ENCODE results near the gene CFAP221.

CFAP221 gene

DNA sequence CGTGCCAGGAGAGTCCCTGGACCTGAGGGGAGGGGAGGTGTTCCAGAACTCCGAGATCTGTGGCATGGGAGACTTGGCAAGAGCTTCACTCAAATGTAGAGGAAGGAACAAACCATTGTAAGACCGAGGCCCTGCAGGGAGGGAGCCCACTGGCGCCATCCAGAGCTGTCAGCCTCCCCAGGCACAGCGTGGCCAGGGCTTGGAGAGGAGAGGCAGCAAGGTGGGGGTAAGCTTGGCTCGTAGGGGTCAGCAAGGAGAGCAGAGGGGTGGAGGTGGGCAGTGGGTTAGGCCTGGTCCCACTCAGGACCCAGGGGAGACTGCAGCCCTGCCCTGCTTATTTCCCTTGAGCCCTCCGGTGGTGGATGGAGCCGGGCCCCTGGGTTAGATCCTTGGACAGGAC, 138.3 kb downstream of the CFAP221 start:
- no peak for DNase-seq

DNA sequence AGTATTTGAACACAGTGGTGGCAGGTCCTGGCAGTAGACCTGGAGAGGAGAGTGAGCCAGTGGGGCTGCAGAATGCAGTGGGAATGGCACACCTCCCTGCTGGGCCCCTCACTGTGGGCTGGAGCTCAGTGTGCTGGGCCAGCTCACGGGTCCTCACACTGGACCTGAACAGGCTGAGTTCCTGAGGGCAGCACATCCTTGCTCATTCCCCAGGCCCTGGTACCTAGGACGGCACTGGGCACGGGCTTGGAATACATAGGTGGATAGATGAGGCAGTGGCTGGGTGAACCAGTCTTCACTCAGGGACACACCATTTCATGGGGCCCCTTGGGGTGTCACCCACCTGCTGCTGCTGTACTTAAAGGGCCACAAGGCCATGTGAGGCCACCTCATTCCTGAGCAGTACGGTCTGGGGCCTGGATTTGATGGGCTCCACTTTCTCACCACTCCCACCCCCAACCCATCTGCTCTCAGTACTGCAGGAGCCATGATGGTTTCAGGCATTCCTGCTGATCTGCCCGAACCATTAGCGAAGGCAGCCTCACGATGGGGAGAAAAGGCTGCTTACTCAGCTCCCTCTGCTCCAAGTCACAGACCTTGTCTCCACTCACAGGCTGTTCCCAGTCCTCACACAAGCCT, 138.9 kb downstream of the CFAP221 start:
- no peak for DNase-seq

DNA sequence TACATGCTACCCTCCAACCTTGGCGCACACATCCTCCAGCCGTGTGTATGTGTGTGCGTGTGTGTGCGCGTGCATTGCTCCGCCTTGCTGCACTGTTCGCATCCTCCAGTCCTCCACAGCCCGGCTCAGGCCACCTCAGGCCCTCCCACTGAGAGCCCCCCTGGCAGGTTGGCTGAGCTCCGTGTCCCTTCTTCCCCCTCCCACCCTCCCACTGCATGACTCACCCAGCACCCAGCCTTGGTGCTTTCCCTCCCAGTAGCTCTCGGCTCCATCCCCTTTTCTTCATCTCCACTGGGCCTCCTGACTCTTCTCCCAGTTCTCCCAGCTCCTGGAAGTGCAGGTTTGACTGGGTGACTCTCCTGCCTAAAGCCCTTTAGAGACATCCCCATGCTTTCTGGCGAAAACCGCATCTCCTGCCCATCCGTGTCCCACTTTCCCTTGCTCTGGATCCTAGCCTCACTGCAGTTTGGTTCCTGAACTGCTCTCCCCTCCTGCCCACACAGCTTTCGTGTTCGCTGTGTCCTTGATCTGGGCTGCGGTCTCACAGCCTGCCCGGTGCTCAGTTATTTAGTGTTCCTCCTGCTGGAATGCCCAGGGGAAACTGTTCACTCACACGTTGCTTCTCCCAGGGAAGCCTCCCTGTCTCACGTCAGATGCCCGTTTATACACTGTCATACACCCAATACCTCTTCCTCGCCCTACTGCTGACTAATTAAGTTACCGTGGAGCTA, 139.6 kb downstream of the CFAP221 start:
- DNase-seq, result no peak

DNA sequence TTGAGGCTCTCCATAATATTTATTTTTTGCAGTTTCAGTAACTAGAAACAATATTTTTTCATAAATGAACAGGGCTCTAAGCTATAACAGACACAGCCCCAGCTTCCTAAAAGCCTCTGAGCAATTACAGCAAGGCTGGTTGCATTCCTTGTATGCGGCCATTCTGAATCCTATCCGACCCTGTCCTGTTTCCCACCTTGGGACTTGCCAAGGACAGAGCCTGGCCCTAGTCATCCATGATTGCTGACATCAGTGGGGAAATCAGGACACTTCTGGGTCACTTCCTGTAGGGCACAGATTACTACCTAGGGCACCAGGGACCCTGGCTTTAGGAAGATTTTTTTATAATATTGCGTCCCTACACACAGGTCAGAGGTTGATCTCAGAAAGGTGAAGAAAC, 140.3 kb downstream of the CFAP221 start:
- no peak for DNase-seq

DNA sequence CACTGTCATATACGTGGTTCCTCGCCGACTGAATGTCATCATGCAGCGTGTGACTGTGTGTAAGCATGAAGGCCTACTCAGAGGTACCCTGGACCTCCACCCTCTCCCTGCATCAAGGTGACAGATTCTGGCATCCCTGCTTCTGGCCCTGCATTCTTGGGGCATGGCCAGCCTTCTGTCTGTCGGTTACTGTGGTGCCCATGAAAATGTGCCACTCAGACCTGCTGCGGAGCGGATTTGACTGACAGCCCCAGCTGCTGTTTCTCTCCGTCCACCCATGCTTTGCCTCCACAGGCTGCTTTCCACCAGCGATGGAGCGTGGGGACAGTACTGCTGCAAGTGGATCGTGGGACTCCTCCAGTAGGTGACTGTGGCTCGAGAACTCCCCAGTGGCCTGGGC, 144.4 kb downstream of the CFAP221 start:
- DNase-seq, result no peak

DNA sequence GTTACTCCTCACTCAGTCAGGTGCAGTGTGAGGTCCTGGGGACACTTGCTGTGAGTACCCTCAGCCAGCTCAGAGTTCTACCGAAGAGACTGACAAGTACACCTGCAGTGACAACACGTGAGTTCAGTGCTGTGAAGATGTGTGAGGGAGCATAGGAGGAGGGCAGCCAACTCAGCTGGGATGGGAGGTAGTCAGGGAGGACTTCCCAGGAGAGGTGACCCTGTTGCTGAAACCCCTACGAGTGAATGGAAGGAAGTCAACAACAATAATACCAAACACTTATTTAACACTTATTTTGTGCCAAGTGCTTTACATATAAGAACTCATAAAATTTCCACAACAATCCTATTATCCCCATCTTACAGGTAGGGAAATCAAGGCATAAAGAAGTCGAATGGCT, 145.0 kb downstream of the CFAP221 start:
- DNase-seq, result no peak

DNA sequence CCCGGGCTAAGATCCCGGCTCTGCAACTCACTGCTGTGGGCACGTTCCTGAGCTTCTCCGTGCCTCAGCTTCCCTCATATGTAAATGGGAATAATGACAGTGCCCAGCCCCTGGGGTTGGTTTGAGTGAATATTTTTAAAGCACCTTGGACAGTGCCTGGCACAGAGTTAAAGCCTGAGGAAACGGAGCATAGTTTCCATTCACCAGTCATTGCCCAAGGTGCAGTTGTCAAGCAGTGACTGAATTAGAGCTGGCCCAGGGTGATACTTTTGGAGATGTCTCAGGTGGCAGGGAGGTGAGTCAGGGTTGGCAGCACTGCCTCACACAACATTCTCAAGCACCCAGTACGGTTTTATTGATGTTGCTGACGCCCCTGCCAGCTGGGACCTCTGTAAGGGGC, 146.9 kb downstream of the CFAP221 start:
- DNase-seq, result no peak

DNA sequence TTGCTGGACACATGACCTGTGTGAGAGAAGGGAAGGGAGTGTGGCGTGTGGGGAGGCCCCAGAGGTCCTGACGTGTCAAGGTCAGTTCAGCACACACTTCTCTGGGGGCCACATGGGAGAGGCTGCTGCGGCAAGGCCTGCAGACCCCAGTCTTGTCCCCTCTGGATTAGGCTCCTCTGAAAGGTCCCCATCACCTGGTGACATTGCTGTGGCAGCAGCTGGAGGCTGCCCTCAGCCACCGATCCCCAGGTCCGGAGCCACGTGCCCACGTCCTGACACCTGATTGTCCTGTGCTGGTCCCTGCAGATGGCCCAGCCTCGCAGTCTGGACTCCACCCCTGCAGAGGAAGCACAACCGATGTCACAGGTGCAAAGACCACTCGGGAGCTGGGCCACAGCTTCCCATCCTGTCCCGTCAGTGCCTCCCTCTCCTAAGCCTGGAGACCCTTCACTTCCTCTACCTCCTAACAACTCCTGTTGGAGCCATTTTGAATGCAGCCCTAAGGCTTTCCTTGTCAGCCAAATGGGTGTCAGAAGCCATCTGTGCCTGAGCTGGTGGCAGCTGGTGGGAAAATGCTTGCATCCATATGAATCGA, 147.5 kb downstream of the CFAP221 start:
- no peak for DNase-seq

DNA sequence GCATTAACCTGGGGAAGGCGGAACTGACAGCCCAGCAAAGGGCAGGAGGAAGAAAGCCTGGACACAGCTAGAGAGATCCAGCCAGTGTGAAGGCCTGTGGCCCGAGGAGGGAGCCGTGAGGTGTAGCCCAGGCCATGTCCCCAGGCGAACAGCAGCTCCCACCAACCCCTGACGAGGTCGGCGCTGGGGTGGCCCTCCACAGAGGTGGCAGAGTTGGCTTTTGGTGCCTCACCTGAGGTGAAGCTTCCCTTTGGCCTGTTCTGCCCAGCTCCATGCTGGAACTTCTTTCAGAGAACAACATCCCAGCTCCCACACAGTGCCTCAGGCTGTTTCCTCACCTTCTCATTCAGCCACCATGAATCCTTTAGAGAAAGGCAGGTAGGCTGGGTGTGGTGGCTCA, 148.1 kb downstream of the CFAP221 start:
- DNase-seq, result no peak

DNA sequence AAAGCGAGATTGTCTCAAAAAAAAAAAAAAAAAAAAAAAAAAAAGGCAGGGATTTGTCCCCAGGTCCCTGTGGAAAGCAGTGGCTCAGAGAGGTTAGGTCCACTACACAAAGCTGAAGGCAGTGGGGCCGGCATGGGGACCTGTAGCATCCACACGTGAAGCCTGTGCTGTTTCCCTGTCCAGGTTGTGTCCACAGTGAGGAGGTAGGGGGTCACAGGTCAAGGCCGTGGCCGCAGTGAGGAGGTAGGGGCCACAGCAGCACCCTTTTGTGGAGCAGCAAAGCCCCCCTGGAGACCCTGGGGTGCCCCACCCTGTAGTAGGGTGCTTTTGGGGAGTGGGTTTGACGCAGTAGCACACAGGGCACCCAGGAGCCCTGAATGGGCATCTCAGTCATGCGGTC, 148.7 kb downstream of the CFAP221 start:
- DNase-seq, result no peak

DNA sequence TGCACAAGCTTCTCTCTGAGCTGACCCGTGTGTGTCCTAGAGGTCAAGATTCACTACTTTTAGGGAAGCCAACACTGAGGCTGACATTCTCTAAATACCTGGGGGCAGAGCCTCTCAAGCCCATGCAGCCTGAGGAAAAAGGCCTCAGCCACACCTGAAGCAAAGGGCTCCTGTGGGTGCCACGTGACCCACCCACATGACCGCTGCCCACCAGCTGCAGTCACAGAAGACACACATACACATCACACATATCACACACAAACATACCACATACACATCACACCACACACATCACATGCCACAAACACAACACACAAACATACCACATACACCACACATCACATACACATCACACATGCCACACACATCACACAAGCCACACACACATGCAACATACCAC, 149.3 kb downstream of the CFAP221 start:
- no peak for DNase-seq

DNA sequence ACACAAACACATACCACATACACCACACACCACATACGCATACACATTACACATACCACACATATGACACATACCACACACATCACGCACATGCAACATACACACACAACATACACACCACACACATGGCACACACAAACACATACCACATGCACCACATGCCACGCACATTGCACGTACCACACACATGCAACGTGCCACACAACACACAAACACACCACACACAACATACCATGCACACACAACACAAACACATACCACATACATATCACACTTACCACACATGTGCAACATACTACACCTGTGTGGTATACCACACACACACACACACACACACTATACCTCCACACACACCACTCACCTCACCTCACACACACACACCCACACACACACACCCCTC, 149.7 kb downstream of the CFAP221 start:
- no peak for DNase-seq

DNA sequence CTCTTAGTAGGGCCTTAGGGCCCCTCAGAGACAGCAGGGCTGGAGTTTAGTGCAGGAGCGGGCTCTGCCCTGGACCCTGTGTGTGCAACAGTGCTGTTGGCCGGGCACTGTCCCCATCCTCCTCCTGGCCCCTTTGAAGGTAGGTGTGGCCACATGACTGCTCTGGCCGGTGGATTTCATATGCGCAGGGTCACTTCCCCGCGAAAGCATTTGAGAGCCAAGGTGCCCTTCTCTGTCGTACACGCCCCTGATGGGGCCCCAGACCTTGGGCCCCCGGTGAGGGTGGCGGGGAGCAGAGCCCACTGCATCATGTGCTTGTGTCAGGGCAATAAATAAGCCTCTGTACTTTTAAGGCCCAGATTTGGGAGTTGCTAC, 150.2 kb downstream of the CFAP221 start:
- DNase-seq, result no peak

DNA sequence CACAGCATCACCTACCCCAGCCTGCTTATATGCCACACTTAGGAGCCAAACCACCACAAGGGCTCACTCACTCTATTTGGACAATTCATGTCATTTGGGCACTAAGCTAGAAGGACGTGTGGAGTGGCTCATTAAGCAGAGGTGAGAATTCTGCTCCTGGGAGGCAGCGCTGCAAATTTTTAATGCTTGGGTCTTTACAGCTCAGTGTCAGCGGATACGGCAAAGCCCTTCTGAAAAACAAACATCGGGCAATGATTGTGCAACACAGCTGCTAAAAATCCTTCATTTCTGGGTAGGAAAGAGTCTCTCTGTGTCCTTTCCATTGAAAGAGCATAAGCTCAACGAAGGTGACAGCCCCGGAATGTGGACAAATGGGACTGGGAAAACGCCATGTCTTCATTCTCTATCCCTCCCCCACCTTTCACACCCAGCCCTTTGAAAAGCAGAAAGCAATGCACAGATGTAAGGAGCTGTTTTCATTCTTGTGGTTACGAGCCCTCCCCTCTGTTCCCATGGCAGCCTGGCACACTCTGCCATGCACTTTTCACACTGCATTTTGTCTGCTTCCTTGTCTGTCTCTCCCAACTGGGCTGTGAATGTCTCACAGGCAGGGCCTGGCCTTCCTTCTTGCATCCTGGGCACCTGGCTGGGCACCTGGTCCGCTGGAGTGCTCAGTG, 150.7 kb downstream of the CFAP221 start:
- DNase-seq, result peak; percentile 77

DNA sequence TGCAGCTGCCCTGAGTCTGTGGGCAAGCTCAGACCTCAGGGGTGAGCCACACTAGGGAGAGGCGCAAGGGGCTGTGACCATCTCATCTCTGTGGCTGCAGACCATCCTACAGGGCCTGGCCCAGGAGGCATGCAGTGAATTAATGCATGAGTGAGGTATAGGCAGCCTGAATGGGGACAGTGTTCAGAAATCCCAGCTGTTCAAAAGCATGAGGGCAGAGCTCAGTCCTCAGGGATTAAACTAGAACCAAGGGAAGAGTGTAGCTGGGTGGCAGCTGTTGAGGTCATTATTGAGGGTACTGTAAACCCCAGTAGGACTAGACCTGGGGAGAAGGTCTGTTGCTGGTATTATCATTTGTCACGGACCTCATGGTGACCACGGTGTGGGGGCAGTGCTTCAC, 151.8 kb downstream of the CFAP221 start:
- peak; percentile 28 for DNase-seq

DNA sequence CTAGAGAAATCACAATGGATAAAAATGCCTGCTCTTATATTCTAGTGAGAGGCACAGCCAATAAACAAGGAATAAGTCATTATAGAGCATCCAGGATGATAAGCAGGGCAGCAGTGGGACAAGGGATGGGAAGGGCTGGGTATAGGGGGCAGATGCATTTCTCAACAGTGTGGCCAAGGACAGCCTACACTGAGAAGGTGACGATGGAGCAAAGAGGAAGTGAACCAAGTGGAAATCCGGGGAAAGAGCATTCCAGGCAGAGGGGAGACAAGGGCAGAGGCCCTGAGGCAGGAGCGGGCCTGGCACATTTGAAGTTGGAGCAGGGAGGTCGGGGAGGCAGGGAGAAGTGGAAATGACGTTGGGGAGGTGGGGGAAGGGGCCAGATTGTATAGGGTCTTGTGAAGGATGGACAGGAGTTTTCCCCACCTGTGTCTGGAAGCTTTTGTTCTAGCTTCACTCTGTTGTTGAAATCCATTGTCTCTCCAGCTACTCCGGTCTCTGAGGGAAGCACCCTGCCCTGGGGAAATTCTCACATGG, 152.3 kb downstream of the CFAP221 start:
- DNase-seq, result no peak

DNA sequence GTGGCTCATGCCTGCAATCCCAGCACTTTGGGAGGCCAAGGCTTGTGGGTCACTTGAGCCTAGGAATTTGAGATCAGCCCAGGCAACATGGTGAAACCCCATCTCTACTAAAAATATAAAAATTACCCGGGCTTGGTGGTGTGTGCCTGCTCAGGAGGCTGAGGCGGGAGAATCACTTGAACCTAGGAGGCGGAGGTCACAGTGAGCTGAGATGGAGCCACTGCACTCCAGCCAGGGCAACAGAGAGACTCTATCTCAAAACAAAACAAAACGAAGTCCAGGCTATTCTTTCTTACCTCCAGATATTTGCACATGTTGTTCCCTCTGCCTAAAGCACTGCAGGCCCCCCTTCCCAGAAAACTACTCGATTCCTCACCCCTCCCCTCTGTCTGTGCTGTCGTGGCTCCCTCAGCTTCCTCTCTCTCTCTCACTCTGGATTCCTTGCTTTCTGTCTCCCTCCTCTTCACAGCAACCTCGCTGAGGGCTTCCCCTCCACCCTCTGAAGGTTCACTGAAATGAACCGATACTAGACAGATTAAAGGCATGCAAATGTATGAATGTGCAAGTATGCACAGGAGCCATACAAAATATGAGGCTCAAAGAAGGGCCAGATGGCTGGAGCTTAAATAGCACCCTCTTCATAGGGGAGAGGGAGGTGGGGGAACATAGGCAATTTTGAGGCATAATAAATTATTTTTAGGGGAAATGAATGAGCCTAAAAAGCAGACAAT, 153.2 kb downstream of the CFAP221 start:
- DNase-seq, result no peak

DNA sequence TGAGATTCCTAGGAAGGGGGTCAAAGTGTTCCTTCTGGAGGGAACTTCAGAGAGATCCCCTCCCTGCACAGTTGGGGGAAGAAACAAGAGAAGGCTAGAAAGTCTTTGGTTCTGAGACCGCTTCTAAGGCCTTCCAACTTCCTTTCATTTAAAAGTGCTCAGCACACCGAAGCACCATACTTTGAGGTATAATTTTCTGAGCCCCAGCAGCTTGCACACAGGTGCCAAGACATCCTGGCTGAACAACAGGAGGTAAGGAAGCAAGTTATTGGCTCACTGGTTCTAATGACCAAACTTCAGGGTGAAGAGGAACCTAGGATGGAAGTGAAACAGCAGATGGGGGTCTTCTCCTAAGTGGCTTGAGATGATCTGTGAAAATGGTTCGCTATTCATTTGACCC, 154.0 kb downstream of the CFAP221 start:
- DNase-seq, result no peak

DNA sequence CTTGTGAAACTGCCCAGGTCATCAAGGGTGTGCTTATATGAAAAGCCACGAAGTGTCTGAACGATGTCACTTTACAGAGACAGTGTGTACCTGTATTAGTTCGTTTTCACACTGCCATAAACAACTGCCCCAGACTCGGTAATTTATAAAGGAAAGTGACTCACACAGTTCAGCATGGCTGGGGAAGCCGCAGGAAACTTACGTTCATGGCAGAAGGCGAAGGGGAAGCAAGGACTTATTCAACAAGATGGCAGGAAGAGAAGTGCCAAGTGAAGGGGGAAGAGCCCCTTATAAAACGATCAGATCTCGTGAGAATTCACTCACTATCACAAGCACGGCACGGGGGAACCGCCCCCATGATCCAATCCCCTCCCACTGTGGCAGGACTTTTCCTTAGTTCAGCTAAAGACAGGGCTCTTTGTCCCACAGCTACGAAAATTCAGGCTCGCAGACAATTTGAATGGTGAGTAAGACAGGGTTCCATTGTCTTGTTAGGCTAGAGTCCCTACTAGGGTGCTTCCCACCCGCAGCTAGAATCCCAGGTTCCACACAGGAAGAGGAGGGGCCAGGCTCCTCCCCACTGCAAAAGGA, 154.9 kb downstream of the CFAP221 start:
- DNase-seq, result no peak

DNA sequence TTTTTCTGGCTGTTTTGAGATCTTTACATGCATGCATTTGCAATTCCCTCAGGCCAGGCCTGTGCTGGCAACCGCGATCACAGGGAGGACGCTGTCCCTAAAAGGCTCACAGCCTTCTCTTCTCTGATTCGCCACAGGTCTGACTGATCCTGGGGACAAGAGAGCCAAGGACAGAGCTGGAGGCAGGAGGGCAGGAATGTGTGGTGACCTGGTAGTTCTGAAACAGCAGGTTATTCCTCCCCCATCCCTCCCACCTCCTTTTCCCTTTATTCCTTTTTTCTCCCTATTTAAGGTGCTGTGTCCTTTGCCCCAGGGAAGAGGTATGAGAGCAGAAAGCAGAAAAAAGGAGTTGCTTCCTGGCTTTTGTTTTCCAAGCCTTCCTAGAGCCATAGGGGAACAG, 156.6 kb downstream of the CFAP221 start:
- no peak for DNase-seq

DNA sequence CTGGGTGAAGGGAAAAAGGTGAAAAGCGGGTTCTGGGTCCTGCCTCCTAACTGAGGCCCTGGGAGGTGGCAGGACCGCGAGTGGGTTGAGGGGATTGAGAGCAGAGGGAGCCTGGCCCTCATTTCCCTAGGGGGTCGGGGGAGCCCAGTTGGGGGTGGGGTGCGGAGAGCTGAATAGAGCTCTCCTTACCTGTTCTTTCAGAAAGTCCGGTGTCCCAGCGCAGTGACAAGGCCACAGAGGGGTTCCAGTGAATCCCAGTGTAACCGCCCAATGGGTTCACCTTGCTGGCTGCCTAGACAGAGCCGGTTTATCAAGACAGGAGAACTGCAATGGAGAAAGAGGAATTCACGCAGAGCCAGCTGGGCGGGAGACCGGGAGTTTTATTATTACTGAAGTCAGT, 157.1 kb downstream of the CFAP221 start:
- DNase-seq, result no peak

DNA sequence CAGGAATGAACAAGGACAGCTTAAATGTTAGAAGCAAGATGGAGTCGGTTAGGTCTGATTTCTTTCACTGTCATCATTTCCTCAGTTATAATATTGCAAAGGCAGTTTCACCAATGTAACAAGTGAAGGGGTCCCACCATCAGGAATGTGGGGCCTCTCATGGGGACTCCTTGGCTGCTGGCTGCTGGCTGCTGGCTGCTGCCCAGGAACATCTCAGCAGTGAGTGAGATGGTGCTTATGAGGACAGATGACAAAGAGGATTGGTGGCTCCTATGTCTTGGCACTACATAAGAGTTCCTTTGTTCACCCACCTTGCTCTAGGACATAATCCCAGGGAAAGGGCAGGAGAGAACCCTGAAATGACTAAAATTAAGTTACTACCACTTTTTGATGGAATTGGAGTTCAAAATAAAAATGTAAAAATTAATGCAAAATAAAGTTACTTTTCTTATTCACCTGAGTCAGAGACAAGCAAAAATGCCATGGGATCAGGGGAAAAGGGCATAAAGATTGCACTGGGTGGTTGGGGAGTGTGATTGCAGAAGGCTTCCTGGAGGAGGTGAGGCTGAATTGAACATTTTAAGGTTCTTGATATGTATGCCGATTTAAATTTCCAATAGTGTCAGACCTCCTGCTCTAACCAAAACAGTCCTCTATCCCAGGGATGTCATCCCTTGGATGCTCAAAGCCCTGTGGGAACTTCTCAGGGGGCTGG, 158.1 kb downstream of the CFAP221 start:
- DNase-seq, result no peak
